CD1c-positive myeloid dendritic cell (primary cell): ENCODE measurements around the gene UGT2B15.
"Not testable (repeated sequence)": the region's sequence is repeated elsewhere in the genome, so short reads cannot be mapped to it uniquely, and the experiment has no call there.

Experiments
- DNase-seq: peaks from one replicate; pipeline ENCODE4 v3.0.0-alpha.2; 2016; ENCODE audit errors: extremely low spot score

UGT2B15 gene

GRCh38 chr4:68670479-68670939 lies at the start of gene UGT2B15:
Gene UGT2B15 (minus strand): TSS chr4:68670652. CDS start chr4:68670618, 34 bp downstream.
- DNase-seq: not testable (repeated sequence)

DNA sequence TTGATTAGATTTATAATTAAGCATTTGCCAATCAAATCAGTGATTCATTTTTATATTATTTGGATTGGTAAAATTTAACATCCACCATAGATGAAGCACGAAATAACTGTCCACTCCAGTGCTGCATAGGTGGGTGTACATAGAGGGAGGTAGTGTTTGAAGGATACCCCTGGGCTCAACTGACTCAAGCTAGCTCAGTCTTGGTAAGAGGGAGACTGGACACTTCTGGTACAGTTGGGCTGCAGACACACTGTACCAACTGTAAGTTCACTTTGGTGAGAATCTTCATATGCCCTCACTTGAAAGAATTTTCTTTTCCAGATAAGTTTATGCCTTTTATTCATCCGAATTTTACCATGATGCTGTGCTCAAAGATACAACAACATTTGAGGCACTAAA lies 48.6 kb upstream of the UGT2B15 start:
- no peak for DNase-seq

DNA sequence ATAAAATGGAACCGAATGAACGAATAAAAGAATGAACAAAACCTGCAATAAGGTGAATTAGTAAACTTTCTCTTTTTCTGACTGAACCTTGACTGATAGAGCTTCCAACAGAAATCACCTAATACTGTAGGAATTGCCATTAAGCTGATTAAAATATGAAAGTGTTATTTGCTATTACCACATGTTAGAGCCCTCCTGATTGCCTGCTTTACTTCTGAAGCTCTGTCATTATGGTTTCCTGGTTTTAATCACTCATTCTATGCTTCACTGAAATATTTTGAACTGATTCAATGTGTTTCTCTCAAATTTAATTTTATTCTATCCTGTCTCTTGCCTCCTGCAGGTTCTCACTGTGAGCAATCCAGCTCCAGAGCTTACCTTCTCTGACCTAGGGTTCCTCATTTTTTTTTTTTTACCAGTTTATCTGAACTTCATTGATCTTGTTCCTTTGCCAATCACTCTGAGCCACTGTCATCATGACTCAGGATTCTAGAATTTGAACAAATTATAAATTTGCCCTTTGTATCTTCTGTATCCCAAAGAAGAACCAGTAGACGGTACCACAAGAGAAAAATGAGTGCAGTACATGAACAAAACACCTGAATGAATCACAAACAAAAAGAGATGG lies 48.1 kb upstream of the UGT2B15 start:
- DNase-seq: no peak

DNA sequence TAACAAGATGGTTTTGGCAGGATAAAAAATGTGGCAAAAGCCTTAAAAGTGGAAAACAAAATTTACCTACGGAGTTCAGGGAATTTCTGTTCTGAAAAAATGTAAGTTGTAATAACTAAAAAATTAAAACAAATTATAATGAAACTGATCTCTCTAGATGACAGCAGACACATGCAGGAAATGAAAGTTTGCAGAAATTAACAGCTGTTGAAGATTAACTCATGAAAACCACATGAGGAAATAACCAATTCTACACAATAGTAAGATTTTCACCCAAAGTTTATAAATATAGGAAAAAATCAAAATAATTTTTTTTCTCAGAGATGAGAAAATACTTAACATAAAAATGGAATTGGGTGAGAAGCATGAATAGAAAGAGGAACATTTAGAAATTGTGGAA lies 47.5 kb upstream of the UGT2B15 start:
- DNase-seq: no peak

- DNase-seq: no peak
Observed at GRCh38 chr4:68714400-68714799, 43.9 kb upstream of the UGT2B15 start.

GRCh38 chr4:68712207-68712606 lies 41.8 kb upstream of the UGT2B15 start:
- no peak for DNase-seq

- DNase-seq: no peak
Observed at GRCh38 chr4:68708566-68708965, 38.1 kb upstream of the UGT2B15 start.

DNA sequence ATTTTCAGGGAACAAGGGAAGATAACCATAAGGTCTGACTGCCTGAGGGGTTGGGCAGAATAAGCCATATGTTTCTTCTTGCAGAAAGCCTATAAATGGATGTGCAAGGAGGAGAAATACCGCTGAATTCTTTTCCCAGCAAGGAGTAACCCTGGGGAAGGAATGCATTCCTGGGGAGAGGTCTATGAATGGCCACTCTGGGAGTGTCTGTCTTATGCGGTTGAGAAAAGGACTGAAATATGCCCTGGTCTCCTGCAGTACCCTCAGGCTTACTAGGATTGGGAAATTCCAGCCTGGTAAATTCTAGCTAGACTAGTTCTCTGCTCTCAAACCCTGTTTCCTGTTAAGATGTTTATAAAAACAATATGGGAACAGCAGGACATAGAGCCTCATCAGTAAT lies 32.7 kb upstream of the UGT2B15 start:
- not testable (repeated sequence) for DNase-seq

DNA sequence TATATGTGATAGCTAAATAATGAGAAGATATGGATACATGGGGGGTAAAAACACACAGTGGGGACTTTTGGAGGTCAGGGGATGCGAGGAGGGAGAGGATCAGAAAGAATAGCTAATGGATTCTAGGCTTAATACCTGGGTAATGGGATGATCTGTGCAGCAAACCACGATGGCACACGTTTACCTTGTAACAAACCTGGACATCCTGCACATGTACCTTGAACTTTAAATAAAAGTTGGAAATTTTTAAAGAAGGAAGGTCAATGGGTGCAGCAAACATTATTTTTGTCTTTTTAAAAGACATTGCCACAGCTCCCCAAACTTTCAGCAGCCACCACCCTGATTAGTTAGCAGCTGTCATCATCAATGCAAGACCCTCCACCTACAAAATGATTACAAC lies 29.7 kb upstream of the UGT2B15 start:
- DNase-seq: no peak

DNA sequence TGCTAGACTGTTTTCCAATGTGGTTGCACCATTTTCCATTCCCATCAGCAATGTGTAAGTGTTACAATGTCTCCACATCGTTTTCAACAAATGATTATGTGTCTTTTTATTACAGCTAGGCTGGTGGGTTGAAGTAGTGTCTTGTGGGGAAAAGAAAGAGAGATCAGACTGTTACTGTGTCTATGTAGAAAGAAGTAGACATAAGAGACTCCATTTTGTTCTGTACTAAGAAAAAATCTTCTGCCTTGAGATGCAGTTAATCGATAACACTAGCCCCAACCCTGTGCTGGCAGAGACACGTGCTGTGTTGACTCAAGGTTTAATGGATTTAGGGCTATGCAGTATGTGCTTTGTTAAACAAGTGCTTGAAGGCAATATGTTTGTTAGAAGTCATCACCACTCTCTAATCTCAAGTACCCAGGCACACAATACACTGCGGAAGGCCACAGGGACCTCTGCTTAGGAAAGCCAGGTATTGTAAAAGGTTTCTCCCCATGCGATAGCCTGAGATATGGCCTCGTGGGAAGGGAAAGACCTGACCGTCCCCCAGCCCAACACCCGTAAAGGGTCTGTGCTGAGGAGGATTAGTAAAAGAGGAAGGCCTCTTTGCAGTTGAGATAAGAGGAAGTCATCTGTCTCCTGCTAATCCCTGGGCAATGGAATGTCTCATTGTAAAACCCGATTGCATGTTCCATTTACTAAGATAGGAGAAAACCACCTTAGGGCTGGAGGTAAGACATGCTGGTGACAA lies 23.0 kb upstream of the UGT2B15 start:
- DNase-seq: no peak

DNA sequence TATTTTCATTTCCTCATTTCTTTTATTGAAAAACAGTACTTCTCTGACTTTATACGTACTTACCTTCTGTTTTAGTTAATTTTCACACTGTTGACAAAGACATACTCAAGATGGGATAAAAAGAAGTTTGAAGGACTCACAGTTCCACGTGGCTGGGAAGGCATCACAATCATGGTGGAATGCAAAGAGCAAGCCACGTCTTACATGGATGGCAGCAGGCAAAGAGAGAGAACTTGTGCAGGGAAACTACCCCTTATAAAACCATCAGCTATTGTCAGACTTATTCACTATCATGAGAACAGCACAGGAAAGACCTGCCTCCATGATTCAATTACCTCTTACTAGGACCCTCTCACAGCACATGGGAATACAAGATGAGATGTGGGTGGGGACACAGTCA lies 20.7 kb upstream of the UGT2B15 start:
- no peak for DNase-seq

DNA sequence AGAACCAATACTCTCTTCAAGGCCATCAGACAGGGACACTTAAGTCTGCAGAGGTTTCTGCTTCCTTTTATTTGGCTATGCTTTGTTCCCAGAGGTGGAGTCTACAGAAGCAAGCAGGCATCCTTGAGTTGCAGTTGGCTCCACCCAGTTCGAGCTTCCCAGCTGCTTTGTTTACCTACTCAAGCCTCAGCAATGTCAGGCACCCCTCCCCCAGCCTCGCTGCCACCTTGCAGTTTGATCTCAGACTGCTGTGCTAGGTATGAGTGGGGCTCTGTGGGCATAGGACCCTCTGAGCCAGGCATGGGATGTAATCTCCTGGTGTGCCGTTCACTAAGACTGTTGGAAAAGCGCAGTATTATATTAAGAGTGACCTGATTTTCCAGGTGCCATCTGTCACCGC lies 12.6 kb upstream of the UGT2B15 start:
- no peak for DNase-seq

DNA sequence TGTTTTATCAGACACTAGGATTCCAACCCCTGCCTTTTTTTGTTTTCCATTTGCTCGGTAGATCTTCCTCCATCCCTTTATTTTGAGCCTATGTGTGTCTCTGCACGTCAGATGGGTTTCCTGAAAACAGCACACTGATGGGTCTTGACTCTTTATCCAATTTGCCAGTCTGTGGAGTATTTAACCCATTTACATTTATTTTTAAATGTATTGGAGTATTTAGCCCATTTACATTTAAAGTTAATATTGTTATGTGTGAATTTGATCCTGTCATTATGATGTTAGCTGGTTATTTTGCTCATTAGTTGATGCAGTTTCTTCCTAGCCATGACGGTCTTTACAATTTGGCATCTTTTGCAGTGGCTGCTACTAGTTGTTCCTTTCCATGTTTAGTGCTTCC lies 10.8 kb upstream of the UGT2B15 start:
- not testable (repeated sequence) for DNase-seq

- no peak for DNase-seq
Observed at GRCh38 chr4:68673143-68673542, 2.7 kb upstream of the UGT2B15 start.

- DNase-seq: not testable (repeated sequence)
Observed at GRCh38 chr4:68671217-68671616, 765 bp upstream of the UGT2B15 start.

DNA sequence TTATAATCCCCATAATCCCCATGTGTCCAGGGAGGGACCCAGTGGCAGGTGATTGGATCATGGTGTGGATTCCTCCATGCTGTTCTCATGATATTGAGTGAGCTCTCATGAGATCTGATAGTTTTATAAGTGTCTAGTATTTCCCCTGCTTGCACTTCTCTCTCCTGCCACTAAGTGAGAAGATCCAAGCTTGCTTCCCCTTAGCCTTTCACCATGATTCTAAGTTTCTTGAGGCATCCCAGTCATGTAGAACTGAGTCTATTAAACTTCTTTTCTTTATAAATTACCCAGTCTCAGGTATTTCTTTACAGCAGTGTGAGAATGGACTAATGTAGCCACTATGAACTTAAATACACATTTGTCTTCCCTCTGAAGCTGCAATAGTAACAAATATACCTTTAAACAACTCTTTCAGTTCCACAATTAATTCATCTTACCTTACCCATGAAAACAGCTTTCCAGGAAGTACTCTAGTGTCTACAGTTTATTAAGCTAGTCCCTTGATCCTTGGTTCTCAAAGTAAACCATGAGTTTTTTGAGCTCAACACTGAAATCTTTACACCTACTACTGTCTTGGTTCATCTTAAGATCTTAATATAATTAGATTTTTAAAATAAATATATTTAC lies 1.8 kb downstream of the UGT2B15 start:
- not testable (repeated sequence) for DNase-seq

DNA sequence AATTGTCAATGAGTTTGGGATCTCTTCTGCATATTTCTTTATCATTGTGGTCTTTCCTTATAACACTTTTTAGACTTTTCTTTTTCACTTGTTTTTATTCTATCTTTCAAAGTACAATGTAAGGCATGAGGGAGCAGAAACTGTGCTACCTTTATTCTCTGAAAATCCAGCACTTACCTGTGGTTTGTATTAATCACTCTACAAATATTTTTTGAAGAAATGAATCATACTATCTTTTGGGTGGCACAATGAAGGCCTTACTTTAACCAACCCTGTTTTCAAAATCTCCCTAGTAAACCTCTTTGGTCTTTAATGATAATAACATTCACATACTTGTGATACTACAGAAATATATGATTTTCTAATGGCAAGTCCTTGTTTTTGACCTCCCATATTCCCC lies 2.9 kb downstream of the UGT2B15 start:
- not testable (repeated sequence) for DNase-seq

GRCh38 chr4:68664721-68665120 lies 5.7 kb downstream of the UGT2B15 start:
- not testable (repeated sequence) for DNase-seq

- not testable (repeated sequence) for DNase-seq
Observed at GRCh38 chr4:68662836-68663574, 7.4 kb downstream of the UGT2B15 start.

DNA sequence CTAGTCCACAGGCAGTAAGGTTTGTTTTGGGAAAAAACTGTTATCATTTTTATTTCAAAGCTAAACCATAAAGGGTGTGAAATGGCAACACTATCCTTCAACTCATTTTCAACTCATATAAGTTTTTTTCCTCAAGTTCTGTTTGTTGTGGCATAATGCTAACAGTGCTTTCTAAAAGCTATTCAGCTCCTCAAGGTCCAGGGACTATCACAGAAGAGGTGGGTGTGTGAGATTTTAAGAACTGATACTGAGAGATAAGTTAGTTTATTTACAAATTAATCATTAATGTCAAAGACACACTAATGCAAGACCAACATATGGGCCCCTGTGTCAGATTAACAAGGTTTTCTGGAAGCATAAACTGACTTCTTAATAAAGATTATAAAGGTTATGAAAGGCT lies 11.8 kb downstream of the UGT2B15 start:
- no peak for DNase-seq

GRCh38 chr4:68657022-68657594 lies 13.3 kb downstream of the UGT2B15 start:
- DNase-seq: not testable (repeated sequence)
